GM23338 (cell line): ENCODE data around the gene SLC19A1. TPM values are rescaled to one million over a fixed set of nuclear protein-coding genes. Genes with fewer than 3 reads are reported as not detected.

Experiments
- ATAC-seq: fragments of 200-7000 bp; cut with Tn5 transposase; 3 replicates; pipeline ENCODE4 v1.9.1; 2020
- DNase-seq: peaks from one replicate; pipeline ENCODE4 v3.0.0-alpha.2; 2015; ENCODE audit warnings: low spot score
- H2AFZ ChIP-seq: fragments of 200-600 bp; sonication (generic); 2 replicates; pipeline ENCODE4 v1.8.0; 2016; ENCODE audit warnings: antibody characterized with exemption, mild to moderate bottlenecking, moderate library complexity
- H3F3A ChIP-seq: fragments of 200-600 bp; sonication (generic); replicated peaks from 2 replicates; pipeline ENCODE4 v1.8.0; 2017; ENCODE audit warnings: antibody characterized with exemption, mixed run types, low read depth
- H3K27ac ChIP-seq: fragments of 200-600 bp; sonication (generic); 2 replicates; pipeline ENCODE4 v1.6.1; 2016; ENCODE audit warnings: low read depth
- H3K27me3 ChIP-seq: fragments of 200-600 bp; sonication (generic); 2 replicates; pipeline ENCODE4 v1.8.0; 2016; ENCODE audit warnings: mild to moderate bottlenecking, mixed run types, moderate library complexity; ENCODE audit not compliant: insufficient read depth
- H3K36me3 ChIP-seq: fragments of 200-600 bp; sonication (generic); 2 replicates; pipeline ENCODE4 v1.8.0; 2016; ENCODE audit warnings: mild to moderate bottlenecking; ENCODE audit not compliant: insufficient read depth
- H3K4me1 ChIP-seq: fragments of 200-600 bp; sonication (generic); 2 replicates; pipeline ENCODE4 v1.8.0; 2016; ENCODE audit warnings: mild to moderate bottlenecking, moderate library complexity; ENCODE audit not compliant: insufficient read depth
- H3K4me2 ChIP-seq: fragments of 200-600 bp; sonication (generic); 2 replicates; pipeline ENCODE4 v1.7.1; 2017; ENCODE audit warnings: mixed run types
- H3K4me3 ChIP-seq: fragments of 200-600 bp; sonication (generic); 2 replicates; pipeline ENCODE4 v1.6.1; 2016; ENCODE audit warnings: mixed run types
- H3K79me2 ChIP-seq: fragments of 200-600 bp; sonication (generic); replicated peaks from 2 replicates; pipeline ENCODE4 v1.8.0; 2017; ENCODE audit warnings: mild to moderate bottlenecking; ENCODE audit not compliant: insufficient read depth
- H3K9me2 ChIP-seq: fragments of 200-600 bp; sonication (generic); 2 replicates; pipeline ENCODE4 v1.8.0; 2017; ENCODE audit not compliant: insufficient read depth
- H4K20me1 ChIP-seq: fragments of 200-600 bp; sonication (generic); replicated peaks from 2 replicates; pipeline ENCODE4 v1.8.0; 2017; ENCODE audit warnings: mild to moderate bottlenecking; ENCODE audit not compliant: insufficient read depth
- H3K27ac Mint-ChIP-seq: 2 replicates; pipeline ENCODE4 v1.8.0; 2020; ENCODE audit warnings: inconsistent platforms, mild to moderate bottlenecking, moderate library complexity, mixed read lengths
- H3K27me3 Mint-ChIP-seq: 3 replicates; pipeline ENCODE4 v1.8.0; 2022; ENCODE audit warnings: low read depth, mild to moderate bottlenecking, moderate library complexity, mixed read lengths, inconsistent platforms; ENCODE audit not compliant: insufficient read depth, poor library complexity
- H3K36me3 Mint-ChIP-seq: 3 replicates; pipeline ENCODE4 v1.8.0; 2021; ENCODE audit warnings: low read depth, mild to moderate bottlenecking, inconsistent platforms, moderate library complexity, mixed read lengths
- H3K4me1 Mint-ChIP-seq: 3 replicates; pipeline ENCODE4 v1.8.0; 2020; ENCODE audit warnings: mild to moderate bottlenecking, inconsistent platforms, mixed read lengths
- H3K4me3 Mint-ChIP-seq: 3 replicates; pipeline ENCODE4 v1.8.0; 2021; ENCODE audit warnings: moderate library complexity, mild to moderate bottlenecking, inconsistent platforms, mixed read lengths
- H3K9me3 Mint-ChIP-seq: 3 replicates; pipeline ENCODE4 v1.8.0; 2020; ENCODE audit warnings: moderate library complexity, mild to moderate bottlenecking, inconsistent platforms, mixed read lengths
- CREB1 ChIP-seq: fragments of 250-450 bp; sonication (Bioruptor Pico); IDR thresholded peaks from 2 replicates; pipeline ENCODE4 v1.5.0; 2020; ENCODE audit warnings: low read depth, mild to moderate bottlenecking, moderate library complexity
- CTCF ChIP-seq, 2 experiments: fragments of 200-600 bp in 1 of 2; sonication (generic) in 1 of 2; conservative IDR thresholded peaks; 2 replicates each; pipeline versions ENCODE4 v1.5.1 to v1.6.1; 2016 to 2017; ENCODE audit warnings: antibody characterized with exemption in 2 of 2, low read depth in 2 of 2, mild to moderate bottlenecking in 2 of 2, moderate library complexity in 1 of 2
- EZH2 ChIP-seq: fragments of 200-600 bp; sonication (generic); IDR thresholded peaks from one replicate; pipeline ENCODE4 v1.8.0; 2017; ENCODE audit warnings: antibody characterized with exemption, mild to moderate bottlenecking, low read depth; ENCODE audit not compliant: unreplicated experiment
- EZH2phosphoT487 ChIP-seq: fragments of 200-600 bp; sonication (generic); IDR thresholded peaks from one replicate; pipeline ENCODE4 v1.8.1; 2018; ENCODE audit warnings: antibody characterized with exemption; ENCODE audit not compliant: unreplicated experiment
- JUNB ChIP-seq: IDR thresholded peaks from one replicate; pipeline ENCODE4 v1.6.1; 2016; ENCODE audit warnings: antibody characterized with exemption; ENCODE audit not compliant: unreplicated experiment
- NANOG ChIP-seq: IDR thresholded peaks from 2 replicates; pipeline ENCODE4 v1.6.1; 2016; ENCODE audit warnings: antibody characterized with exemption, borderline replicate concordance
- POLR2AphosphoS5 ChIP-seq: IDR thresholded peaks from 2 replicates; pipeline ENCODE4 v1.6.1; 2016; ENCODE audit warnings: antibody characterized with exemption, low read depth
- REST ChIP-seq: IDR thresholded peaks from one replicate; pipeline ENCODE4 v1.6.1; 2018; ENCODE audit warnings: antibody characterized with exemption; ENCODE audit not compliant: unreplicated experiment
- STAT1 ChIP-seq: IDR thresholded peaks from one replicate; pipeline ENCODE4 v1.6.1; 2016; ENCODE audit warnings: antibody characterized with exemption; ENCODE audit not compliant: unreplicated experiment
- ZNF114 ChIP-seq: fragments of 250-450 bp; sonication (Bioruptor Pico); IDR thresholded peaks from 2 replicates; pipeline ENCODE4 v1.5.0; 2020; ENCODE audit warnings: mild to moderate bottlenecking, moderate library complexity
- ZNF331 ChIP-seq: fragments of 250-450 bp; sonication (Bioruptor Pico); IDR thresholded peaks from 2 replicates; pipeline ENCODE4 v1.5.0; 2020; ENCODE audit warnings: low read depth, mild to moderate bottlenecking, moderate library complexity
- polyA plus RNA-seq: library from polyadenylated mRNA; unstranded; fragments of >200 nt; fragmentation: Nextera tagmentation; extraction: Ambion mirVana; gene quantifications from 2 replicates; pipeline ENCODE4 v1.2.1, GENCODE V29; 2016
- total RNA-seq: library from RNA; depleted of rRNA; stranded (reverse); fragments of >200 nt; shearing (Covaris generic); gene quantifications from 2 replicates; pipeline ENCODE4 v1.2.3, GENCODE V29; 2014
- TF ChIP-seq, protein P1 (sequence below): IDR thresholded peaks from 2 replicates; pipeline ENCODE4 v1.6.1; 2016; ENCODE audit warnings: antibody characterized with exemption

The SLC19A1 gene
- total and polyA plus RNA-seq, 2 experiments from 2014 or later: 31.2 to 33.0 TPM

DNA sequence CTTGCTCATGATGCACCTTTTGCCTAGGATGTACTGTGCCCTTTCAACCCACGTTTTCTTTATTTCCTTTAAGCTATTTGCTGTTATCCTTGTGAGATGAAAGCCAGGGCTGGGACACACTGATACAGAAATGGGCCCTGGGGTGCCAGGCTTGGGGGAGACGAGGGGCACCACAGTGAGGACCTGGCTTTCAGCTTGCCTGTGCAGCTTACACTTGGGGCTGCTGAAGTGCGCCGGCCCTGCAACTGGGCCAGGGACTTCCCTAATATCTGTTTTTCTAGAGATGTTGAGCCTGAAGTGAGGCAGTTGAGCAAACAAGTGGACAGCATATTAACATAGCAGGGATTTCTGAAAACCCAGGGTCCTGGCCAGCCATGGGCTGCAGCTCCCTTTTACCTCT is 42.5 kb upstream of the SLC19A1 start:
- peaks cover 21% of the 10 kb centered on the region for H3K27me3 Mint-ChIP-seq
- Histone ChIP-seq H3K27ac (no peak overlapping the region), H3K9me2 (no peaks in the 10 kb centered on the region), H3K4me2 (no peak overlapping the region), H2AFZ (no peak overlapping the region), H3K4me3 (no peak overlapping the region), H3K4me1 (no peaks in the 10 kb centered on the region), H3F3A (no peaks in the 10 kb centered on the region), H4K20me1 (no peaks in the 10 kb centered on the region), H3K27me3 (peaks cover 25% of the 10 kb centered on the region), H3K79me2 (no peaks in the 10 kb centered on the region), H3K36me3 (no peaks in the 10 kb centered on the region; the same call in 1 of the 2 replicates)
- no peak for TF ChIP-seq POLR2AphosphoS5
- no peak for TF ChIP-seq JUNB
- H3K4me3 Mint-ChIP-seq: no peak overlapping the region
- no peak overlapping the region for H3K27ac Mint-ChIP-seq
- H3K36me3 Mint-ChIP-seq: peaks cover 32% of the 10 kb centered on the region
- peaks cover 75% of the 10 kb centered on the region for H3K9me3 Mint-ChIP-seq
- DNase-seq (no peak), ATAC-seq (no peak)
- no peaks in the 10 kb centered on the region for H3K4me1 Mint-ChIP-seq

- Histone ChIP-seq H3K36me3 (no peaks in the 10 kb centered on the region; the same call in 1 of the 2 replicates), H3K9me2 (no peaks in the 10 kb centered on the region), H3K4me2 (no peak overlapping the region), H3K4me3 (no peak overlapping the region), H3K27ac (no peak overlapping the region), H3F3A (no peaks in the 10 kb centered on the region), H3K4me1 (no peaks in the 10 kb centered on the region), H3K79me2 (no peaks in the 10 kb centered on the region), H3K27me3 (peaks cover 16% of the 10 kb centered on the region), H2AFZ (no peak overlapping the region), H4K20me1 (no peaks in the 10 kb centered on the region)
- Mint-ChIP-seq H3K4me3 (no peak overlapping the region), H3K27me3 (peaks cover 13% of the 10 kb centered on the region), H3K9me3 (peaks cover 67% of the 10 kb centered on the region), H3K4me1 (no peaks in the 10 kb centered on the region), H3K36me3 (peaks cover 26% of the 10 kb centered on the region), H3K27ac (no peak overlapping the region)
- no peak for ATAC-seq
- DNase-seq: no peak
- no peak for TF ChIP-seq NANOG
- TF ChIP-seq CTCF (conservative IDR thresholded peaks at IDR 0.05; ENCODE audit: low read depth in 2 of 2): no peak
- no peak for TF ChIP-seq JUNB
- TF ChIP-seq ZNF114: no peak
- TF ChIP-seq, protein P1, sequence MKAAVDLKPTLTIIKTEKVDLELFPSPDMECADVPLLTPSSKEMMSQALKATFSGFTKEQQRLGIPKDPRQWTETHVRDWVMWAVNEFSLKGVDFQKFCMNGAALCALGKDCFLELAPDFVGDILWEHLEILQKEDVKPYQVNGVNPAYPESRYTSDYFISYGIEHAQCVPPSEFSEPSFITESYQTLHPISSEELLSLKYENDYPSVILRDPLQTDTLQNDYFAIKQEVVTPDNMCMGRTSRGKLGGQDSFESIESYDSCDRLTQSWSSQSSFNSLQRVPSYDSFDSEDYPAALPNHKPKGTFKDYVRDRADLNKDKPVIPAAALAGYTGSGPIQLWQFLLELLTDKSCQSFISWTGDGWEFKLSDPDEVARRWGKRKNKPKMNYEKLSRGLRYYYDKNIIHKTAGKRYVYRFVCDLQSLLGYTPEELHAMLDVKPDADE: no peak
- no peak for TF ChIP-seq REST
- TF ChIP-seq ZNF331 (CRISPR knock-in tag): no peak
- no peak for TF ChIP-seq EZH2
- TF ChIP-seq EZH2phosphoT487: no peak
- TF ChIP-seq CREB1 (CRISPR knock-in tag): no peak
- TF ChIP-seq STAT1: no peak
These were observed 41.7 kb upstream of the SLC19A1 start for GRCh38 chr21:45583831-45584509.
